Neural cell (in vitro differentiated cells): ENCODE results near the gene PKIB. TPM values are rescaled to one million over a fixed set of nuclear protein-coding genes. Genes with fewer than 3 reads are reported as not detected.

Source experiments
- H2AFZ ChIP-seq: fragments of 200-600, 300-800 bp; sonication (generic), shearing (Covaris generic); 2 replicates; pipeline ENCODE4 v1.6.0; 2014; ENCODE audit warnings: low read depth, mild to moderate bottlenecking, antibody characterized with exemption, low read length, moderate library complexity
- H3F3A ChIP-seq: fragments of 200-600 bp; shearing (Covaris generic); 2 replicates; pipeline ENCODE4 v1.6.1; 2016; ENCODE audit warnings: mild to moderate bottlenecking, moderate library complexity, mixed read lengths, antibody characterized with exemption, low read length; ENCODE audit not compliant: insufficient read depth, poor library complexity, severe bottlenecking
- H3K27ac ChIP-seq: fragments of 200-600, 300-800 bp; sonication (generic), shearing (Covaris generic); 2 replicates; pipeline ENCODE4 v1.5.1; 2014; ENCODE audit warnings: mild to moderate bottlenecking, low read length, moderate library complexity
- H3K27me3 ChIP-seq: fragments of 300-800, 200-600 bp; sonication (generic), shearing (Covaris generic); 2 replicates; pipeline ENCODE4 v1.6.0; 2014; ENCODE audit warnings: mild to moderate bottlenecking, low read depth, low read length, moderate library complexity; ENCODE audit not compliant: insufficient read depth
- H3K36me3 ChIP-seq: fragments of 300-800, 200-600 bp; sonication (generic), shearing (Covaris generic); 2 replicates; pipeline ENCODE4 v1.5.1; 2014; ENCODE audit warnings: mild to moderate bottlenecking, antibody characterized with exemption, low read length, moderate library complexity; ENCODE audit not compliant: insufficient read depth
- H3K4me2 ChIP-seq: fragments of 300-800, 200-600 bp; sonication (generic), shearing (Covaris generic); 2 replicates; pipeline ENCODE4 v1.6.0; 2014; ENCODE audit warnings: mild to moderate bottlenecking, low read length
- H3K4me3 ChIP-seq: fragments of 300-800, 200-600 bp; sonication (generic), shearing (Covaris generic); 2 replicates; pipeline ENCODE4 v1.5.1; 2014; ENCODE audit warnings: mild to moderate bottlenecking, low read length, moderate library complexity
- H3K79me2 ChIP-seq: fragments of 200-600 bp; shearing (Covaris generic); replicated peaks from 2 replicates; pipeline ENCODE4 v1.6.0; 2014; ENCODE audit warnings: mild to moderate bottlenecking, low read length, moderate library complexity; ENCODE audit not compliant: insufficient read depth
- H3K9ac ChIP-seq: fragments of 300-800, 200-600 bp; sonication (generic), shearing (Covaris generic); 2 replicates; pipeline ENCODE4 v1.6.1; 2016; ENCODE audit warnings: mild to moderate bottlenecking, low read length, mixed read lengths
- H3K9me2 ChIP-seq: fragments of 200-600 bp; shearing (Covaris generic); 2 replicates; pipeline ENCODE4 v1.6.1; 2016; ENCODE audit warnings: mild to moderate bottlenecking, low read length, mixed read lengths; ENCODE audit not compliant: insufficient read depth
- H3K9me3 ChIP-seq: fragments of 200-600, 300-800 bp; sonication (generic), shearing (Covaris generic); 2 replicates; pipeline ENCODE4 v1.6.1; 2016; ENCODE audit warnings: mild to moderate bottlenecking, mixed run types, low read length, moderate library complexity, mixed read lengths
- H4K20me1 ChIP-seq: fragments of 200-600 bp; shearing (Covaris generic); 2 replicates; pipeline ENCODE4 v1.6.1; 2016; ENCODE audit warnings: mild to moderate bottlenecking, mixed run types; ENCODE audit not compliant: insufficient read depth
- EP300 ChIP-seq: fragments of 450-650 bp; conservative IDR thresholded peaks from 2 replicates; pipeline ENCODE4 v1.6.1; 2014; ENCODE audit warnings: antibody characterized with exemption, mild to moderate bottlenecking, moderate library complexity; ENCODE audit not compliant: poor library complexity, severe bottlenecking
- EZH2 ChIP-seq: fragments of 200-600, 300-800 bp; shearing (Covaris generic), sonication (generic); IDR thresholded peaks from 2 replicates; pipeline ENCODE4 v1.6.1; 2014; ENCODE audit warnings: antibody characterized with exemption, low read length, borderline replicate concordance, mild to moderate bottlenecking; ENCODE audit not compliant: insufficient read depth, poor library complexity, severe bottlenecking
- MXI1 ChIP-seq: fragments of 450-650 bp; conservative IDR thresholded peaks from 2 replicates; pipeline ENCODE4 v1.6.1; 2014; ENCODE audit warnings: antibody characterized with exemption, mild to moderate bottlenecking; ENCODE audit not compliant: poor library complexity, severe bottlenecking
- POLR2AphosphoS5 ChIP-seq: IDR thresholded peaks from 2 replicates; pipeline ENCODE4 v1.6.1; 2012
- RAD21 ChIP-seq: fragments of 450-650 bp; conservative IDR thresholded peaks from 2 replicates; pipeline ENCODE4 v1.6.1; 2014; ENCODE audit warnings: antibody characterized with exemption, mild to moderate bottlenecking, moderate library complexity
- SMC3 ChIP-seq: fragments of 450-650 bp; conservative IDR thresholded peaks from 2 replicates; pipeline ENCODE4 v1.6.1; 2014; ENCODE audit warnings: antibody characterized with exemption, mild to moderate bottlenecking, moderate library complexity; ENCODE audit not compliant: poor library complexity
- TAF1 ChIP-seq: IDR thresholded peaks from 2 replicates; pipeline ENCODE4 v1.6.1; 2012; ENCODE audit warnings: low read depth
- polyA plus RNA-seq: library from polyadenylated mRNA; depleted of rRNA; stranded (reverse); fragments of >200 nt; gene quantifications from 2 replicates; pipeline ENCODE4 v1.2.3, GENCODE V29; 2014
- TF ChIP-seq, protein P1 (sequence below): fragments of 450-650 bp; IDR thresholded peaks from 2 replicates; pipeline ENCODE4 v1.5.1; 2014; ENCODE audit warnings: antibody characterized with exemption, mild to moderate bottlenecking, moderate library complexity; ENCODE audit not compliant: poor library complexity, severe bottlenecking
- TF ChIP-seq, protein P2 (sequence below): IDR thresholded peaks from 2 replicates; pipeline ENCODE4 v1.6.1; 2012; ENCODE audit warnings: borderline replicate concordance

The PKIB gene
- polyA plus RNA-seq, 1 donor from 2014 or later, result 22.8 TPM

DNA sequence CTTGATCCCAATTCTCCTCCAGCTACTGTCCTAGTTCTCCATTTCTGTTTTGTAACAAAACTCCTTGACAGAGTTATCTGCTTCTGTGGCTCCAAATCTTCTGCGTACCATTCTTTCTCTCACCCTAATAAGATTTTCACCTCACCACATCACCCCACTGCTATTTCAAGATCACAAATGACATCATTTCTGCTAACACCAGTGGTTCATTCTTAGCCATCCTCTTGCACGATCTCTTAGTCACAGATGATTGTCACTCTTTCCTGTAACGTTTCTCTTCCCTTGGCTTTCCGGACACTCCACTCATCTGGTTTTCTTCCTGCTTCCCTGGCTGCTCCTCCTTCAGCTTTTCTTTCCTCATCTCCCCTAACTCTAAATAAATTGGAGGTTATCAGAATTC lies 112.5 kb downstream of the PKIB start:
- Histone ChIP-seq H3K27me3 (no peaks in the 10 kb centered on the region), H3K9ac (no peak overlapping the region), H3K9me3 (no peaks in the 10 kb centered on the region), H3K79me2 (no peaks in the 10 kb centered on the region), H3K9me2 (no peaks in the 10 kb centered on the region), H3K4me3 (no peak overlapping the region), H2AFZ (no peak overlapping the region), H3K27ac (no peak overlapping the region), H3K36me3 (no peaks in the 10 kb centered on the region), H3F3A (no peaks in the 10 kb centered on the region), H3K4me2 (no peak overlapping the region), H4K20me1 (no peaks in the 10 kb centered on the region)
- TF ChIP-seq EP300 (no peak), TAF1 (no peak), RAD21 (no peak), MXI1 (no peak), POLR2AphosphoS5 (no peak), SMC3 (no peak), EZH2 (no peak)
- TF ChIP-seq, protein P1, sequence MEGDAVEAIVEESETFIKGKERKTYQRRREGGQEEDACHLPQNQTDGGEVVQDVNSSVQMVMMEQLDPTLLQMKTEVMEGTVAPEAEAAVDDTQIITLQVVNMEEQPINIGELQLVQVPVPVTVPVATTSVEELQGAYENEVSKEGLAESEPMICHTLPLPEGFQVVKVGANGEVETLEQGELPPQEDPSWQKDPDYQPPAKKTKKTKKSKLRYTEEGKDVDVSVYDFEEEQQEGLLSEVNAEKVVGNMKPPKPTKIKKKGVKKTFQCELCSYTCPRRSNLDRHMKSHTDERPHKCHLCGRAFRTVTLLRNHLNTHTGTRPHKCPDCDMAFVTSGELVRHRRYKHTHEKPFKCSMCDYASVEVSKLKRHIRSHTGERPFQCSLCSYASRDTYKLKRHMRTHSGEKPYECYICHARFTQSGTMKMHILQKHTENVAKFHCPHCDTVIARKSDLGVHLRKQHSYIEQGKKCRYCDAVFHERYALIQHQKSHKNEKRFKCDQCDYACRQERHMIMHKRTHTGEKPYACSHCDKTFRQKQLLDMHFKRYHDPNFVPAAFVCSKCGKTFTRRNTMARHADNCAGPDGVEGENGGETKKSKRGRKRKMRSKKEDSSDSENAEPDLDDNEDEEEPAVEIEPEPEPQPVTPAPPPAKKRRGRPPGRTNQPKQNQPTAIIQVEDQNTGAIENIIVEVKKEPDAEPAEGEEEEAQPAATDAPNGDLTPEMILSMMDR, result no peak
- TF ChIP-seq, protein P2, sequence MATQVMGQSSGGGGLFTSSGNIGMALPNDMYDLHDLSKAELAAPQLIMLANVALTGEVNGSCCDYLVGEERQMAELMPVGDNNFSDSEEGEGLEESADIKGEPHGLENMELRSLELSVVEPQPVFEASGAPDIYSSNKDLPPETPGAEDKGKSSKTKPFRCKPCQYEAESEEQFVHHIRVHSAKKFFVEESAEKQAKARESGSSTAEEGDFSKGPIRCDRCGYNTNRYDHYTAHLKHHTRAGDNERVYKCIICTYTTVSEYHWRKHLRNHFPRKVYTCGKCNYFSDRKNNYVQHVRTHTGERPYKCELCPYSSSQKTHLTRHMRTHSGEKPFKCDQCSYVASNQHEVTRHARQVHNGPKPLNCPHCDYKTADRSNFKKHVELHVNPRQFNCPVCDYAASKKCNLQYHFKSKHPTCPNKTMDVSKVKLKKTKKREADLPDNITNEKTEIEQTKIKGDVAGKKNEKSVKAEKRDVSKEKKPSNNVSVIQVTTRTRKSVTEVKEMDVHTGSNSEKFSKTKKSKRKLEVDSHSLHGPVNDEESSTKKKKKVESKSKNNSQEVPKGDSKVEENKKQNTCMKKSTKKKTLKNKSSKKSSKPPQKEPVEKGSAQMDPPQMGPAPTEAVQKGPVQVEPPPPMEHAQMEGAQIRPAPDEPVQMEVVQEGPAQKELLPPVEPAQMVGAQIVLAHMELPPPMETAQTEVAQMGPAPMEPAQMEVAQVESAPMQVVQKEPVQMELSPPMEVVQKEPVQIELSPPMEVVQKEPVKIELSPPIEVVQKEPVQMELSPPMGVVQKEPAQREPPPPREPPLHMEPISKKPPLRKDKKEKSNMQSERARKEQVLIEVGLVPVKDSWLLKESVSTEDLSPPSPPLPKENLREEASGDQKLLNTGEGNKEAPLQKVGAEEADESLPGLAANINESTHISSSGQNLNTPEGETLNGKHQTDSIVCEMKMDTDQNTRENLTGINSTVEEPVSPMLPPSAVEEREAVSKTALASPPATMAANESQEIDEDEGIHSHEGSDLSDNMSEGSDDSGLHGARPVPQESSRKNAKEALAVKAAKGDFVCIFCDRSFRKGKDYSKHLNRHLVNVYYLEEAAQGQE, result no peak

DNA sequence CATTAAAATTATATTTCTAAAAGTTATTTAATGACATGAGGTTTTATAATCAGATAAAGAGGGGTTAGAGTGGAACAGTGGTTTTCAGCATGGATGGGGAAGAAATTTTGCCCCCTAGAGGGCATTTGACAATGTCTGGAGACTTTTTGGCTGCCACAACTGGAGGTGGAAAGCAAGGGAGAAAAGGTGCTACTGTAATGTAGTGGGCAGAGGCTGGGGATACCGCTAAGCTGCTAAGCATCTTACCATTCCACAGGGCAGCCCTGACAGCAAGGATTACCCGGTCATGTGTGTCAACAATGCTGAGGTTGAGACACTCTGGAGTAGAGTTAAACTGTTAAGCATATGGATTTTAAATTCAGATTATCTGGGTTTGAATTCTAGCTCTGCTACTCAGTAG lies 116.4 kb downstream of the PKIB start:
- no peak for TF ChIP-seq EZH2
- TF ChIP-seq RAD21, result no peak
- TF ChIP-seq, protein P1, result peak; percentile 11
- TF ChIP-seq POLR2AphosphoS5, result no peak
- TF ChIP-seq, protein P2, result no peak
- H2AFZ ChIP-seq, result no peak overlapping the region

More for the DNA sequence above, 116.4 kb downstream of the PKIB start:
- Histone ChIP-seq H3K79me2 (no peaks in the 10 kb centered on the region), H3K9me2 (no peaks in the 10 kb centered on the region), H3F3A (no peaks in the 10 kb centered on the region), H3K36me3 (no peaks in the 10 kb centered on the region), H3K27ac (no peak overlapping the region), H3K4me3 (no peak overlapping the region), H3K4me2 (no peak overlapping the region), H4K20me1 (no peaks in the 10 kb centered on the region), H3K27me3 (no peaks in the 10 kb centered on the region), H3K9me3 (no peaks in the 10 kb centered on the region), H3K9ac (no peak overlapping the region)
